ENCODE results near the gene ATP9B. TPM values are rescaled to one million over a fixed set of nuclear protein-coding genes. Genes with fewer than 3 reads are reported as not detected.

ATP9B gene
- total RNA-seq, 6 experiments from 2014 or later: 13.6 to 25.7 (median 14.5) TPM

DNA sequence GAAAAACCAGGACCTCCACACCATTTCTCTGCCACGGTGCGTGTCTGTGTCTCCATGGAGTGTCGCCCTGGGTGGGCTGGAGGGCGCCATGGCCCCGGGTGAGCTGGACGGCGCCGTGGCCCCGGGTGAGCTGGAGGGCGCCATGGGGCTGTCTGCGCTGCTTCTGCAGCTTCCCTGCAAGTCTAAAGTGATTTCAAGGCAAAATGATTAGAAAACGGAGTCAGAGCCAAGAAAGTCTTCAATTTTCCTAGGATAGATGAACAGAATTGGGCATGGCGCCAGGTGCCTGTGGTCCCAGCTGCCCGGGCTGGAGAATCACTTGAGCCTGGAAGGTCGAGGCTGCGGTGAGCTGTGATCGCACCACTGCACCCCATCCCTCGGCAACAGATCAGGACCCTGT, 298.8 kb downstream of the ATP9B start:
- ATAC-seq: peak in 1 of 4 donors; percentile 39
- Histone ChIP-seq H3K27ac (no peak overlapping the region), H3K4me1 (no peaks in the 10 kb centered on the region), H3K4me3 (no peak overlapping the region), H3K27me3 (no peaks in the 10 kb centered on the region), H3K36me3 (no peaks in the 10 kb centered on the region), H3K9me3 (no peaks in the 10 kb centered on the region)
- WGBS (ENCODE audit: insufficient coverage, low coverage, low lambda C conversion rate, missing lambda C conversion rate): 54% methylated on average over 10 of the region's 18 CpGs
- TF ChIP-seq, protein P1, sequence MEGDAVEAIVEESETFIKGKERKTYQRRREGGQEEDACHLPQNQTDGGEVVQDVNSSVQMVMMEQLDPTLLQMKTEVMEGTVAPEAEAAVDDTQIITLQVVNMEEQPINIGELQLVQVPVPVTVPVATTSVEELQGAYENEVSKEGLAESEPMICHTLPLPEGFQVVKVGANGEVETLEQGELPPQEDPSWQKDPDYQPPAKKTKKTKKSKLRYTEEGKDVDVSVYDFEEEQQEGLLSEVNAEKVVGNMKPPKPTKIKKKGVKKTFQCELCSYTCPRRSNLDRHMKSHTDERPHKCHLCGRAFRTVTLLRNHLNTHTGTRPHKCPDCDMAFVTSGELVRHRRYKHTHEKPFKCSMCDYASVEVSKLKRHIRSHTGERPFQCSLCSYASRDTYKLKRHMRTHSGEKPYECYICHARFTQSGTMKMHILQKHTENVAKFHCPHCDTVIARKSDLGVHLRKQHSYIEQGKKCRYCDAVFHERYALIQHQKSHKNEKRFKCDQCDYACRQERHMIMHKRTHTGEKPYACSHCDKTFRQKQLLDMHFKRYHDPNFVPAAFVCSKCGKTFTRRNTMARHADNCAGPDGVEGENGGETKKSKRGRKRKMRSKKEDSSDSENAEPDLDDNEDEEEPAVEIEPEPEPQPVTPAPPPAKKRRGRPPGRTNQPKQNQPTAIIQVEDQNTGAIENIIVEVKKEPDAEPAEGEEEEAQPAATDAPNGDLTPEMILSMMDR (IDR thresholded peaks at IDR 0.05): no peak
- TF ChIP-seq POLR2A (IDR thresholded peaks at IDR 0.05): no peak
- intact Hi-C loops (cut with DNase I): no loop called here
- DNase-seq: no peak

DNA sequence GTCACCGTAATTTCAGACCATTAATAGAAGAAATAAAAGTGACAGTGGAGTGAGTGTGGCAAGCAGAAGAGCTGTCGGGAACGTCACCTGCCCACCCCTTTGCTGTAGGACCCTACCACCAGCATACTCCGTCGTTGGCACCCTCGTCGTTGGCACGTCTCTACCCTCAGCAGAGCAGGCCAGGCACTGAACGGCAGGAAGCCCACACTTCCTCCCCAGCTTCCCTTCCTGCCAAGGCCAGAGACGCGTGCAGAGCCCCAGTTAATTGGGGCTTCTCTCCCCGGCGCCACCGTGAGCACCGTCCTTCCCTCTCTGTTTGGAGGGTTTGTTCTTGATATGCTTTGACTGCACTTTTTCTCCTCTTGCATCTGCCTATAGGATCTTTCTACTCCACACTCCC, 299.5 kb downstream of the ATP9B start:
- intact Hi-C loops (cut with DNase I): no loop called here
- TF ChIP-seq POLR2A (IDR thresholded peaks at IDR 0.05): no peak
- TF ChIP-seq, protein P1 (IDR thresholded peaks at IDR 0.05): no peak
- Histone ChIP-seq H3K27me3 (no peaks in the 10 kb centered on the region), H3K27ac (no peak overlapping the region), H3K4me3 (no peak overlapping the region), H3K4me1 (no peaks in the 10 kb centered on the region), H3K9me3 (no peaks in the 10 kb centered on the region), H3K36me3 (no peaks in the 10 kb centered on the region)
- WGBS (ENCODE audit: insufficient coverage, low coverage, low lambda C conversion rate, missing lambda C conversion rate): 86% methylated on average over 9 of the region's 15 CpGs
- peak in 3 of 4 donors; percentile 30 to 40 (median 35) for ATAC-seq
- no peak for DNase-seq

DNA sequence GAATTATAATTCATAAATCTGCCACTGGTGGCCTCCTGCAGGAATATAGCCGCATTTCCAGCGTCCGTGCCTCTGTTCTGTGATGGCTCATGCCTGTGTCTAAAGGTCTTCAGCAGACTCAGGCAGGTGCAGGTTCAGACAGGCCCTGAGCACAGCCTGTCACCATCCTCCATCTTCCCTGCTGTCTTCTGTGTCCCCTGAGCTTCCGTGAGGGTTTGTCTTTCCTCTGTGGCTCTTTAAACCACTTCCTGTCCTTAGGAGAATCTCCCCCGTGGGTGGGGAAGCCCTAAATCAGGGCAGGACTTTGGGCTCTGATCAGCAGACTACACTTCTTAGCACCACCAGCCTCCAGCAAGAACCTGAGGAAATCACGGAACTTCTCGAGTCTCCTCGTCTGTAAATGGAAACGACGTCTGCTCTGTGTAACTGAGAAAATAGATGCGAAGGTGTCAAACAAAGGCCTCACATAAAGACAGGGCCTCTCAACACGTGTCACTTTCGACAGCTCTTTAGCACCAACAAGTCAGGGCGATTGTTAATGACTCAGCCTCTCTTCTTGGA, 302.4 kb downstream of the ATP9B start:
- ATAC-seq (no peak), DNase-seq (no peak)
- WGBS (ENCODE audit: insufficient coverage, low coverage, low lambda C conversion rate, missing lambda C conversion rate): 86% methylated on average over 12 of the region's 14 CpGs
- Histone ChIP-seq H3K4me1 (no peaks in the 10 kb centered on the region), H3K4me3 (no peak overlapping the region), H3K9me3 (no peaks in the 10 kb centered on the region), H3K27me3 (no peaks in the 10 kb centered on the region), H3K27ac (no peak overlapping the region), H3K36me3 (no peaks in the 10 kb centered on the region)
- intact Hi-C loops (cut with DNase I): no loop called here
- TF ChIP-seq, protein P1 (IDR thresholded peaks at IDR 0.05): no peak
- TF ChIP-seq POLR2A (IDR thresholded peaks at IDR 0.05): no peak

DNA sequence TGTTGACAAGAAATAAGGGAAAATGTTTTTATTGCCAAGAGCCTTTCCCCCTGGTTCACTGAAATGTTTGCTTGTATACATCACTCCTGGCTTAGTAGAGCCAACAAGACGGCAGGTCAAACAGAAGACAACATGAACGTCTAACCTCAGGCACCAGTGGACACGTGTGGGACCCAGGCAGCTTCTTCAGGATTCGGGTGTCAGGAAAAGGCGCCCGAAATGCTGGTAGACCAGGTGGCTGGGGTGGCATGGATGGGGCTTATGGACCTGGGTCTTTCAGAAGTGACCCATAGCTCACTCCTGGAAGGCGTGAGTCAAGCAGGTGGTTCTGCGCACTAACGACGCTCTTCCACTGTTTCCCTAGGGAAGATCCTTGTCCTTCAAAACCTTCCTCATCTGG, 303.3 kb downstream of the ATP9B start:
- no peaks in the 10 kb centered on the region for H3K9me3 ChIP-seq
- intact Hi-C loops (cut with DNase I): no loop called here
- 89% methylated on average over 7 of the region's 10 CpGs for WGBS (ENCODE audit: insufficient coverage, low coverage, low lambda C conversion rate, missing lambda C conversion rate)

More for the DNA sequence above, 303.3 kb downstream of the ATP9B start:
- TF ChIP-seq POLR2A (IDR thresholded peaks at IDR 0.05): no peak
- TF ChIP-seq, protein P1 (IDR thresholded peaks at IDR 0.05): no peak
- H3K4me3 ChIP-seq: no peak overlapping the region
- no peaks in the 10 kb centered on the region for H3K27me3 ChIP-seq
- H3K27ac ChIP-seq: no peak overlapping the region
- ATAC-seq: no peak
- no peaks in the 10 kb centered on the region for H3K4me1 ChIP-seq
- no peaks in the 10 kb centered on the region for H3K36me3 ChIP-seq
- no peak for DNase-seq

Measured in right lobe of liver (tissue), 6 donors.